Occipital lobe (tissue), 2 donors: Measurements from ENCODE around the gene CYTH4. TPM values are rescaled to one million over a fixed set of nuclear protein-coding genes. Genes with fewer than 3 reads are reported as not detected.
"Not testable (repeated sequence)": the region's sequence is repeated elsewhere in the genome, so short reads cannot be mapped to it uniquely, and the experiment has no call there.

Experiments used
- DNase-seq: peaks from one replicate; lab custom pipeline; 2025; lab: John Stamatoyannopoulos, UW
- total RNA-seq: library from RNA; depleted of rRNA; stranded (reverse); fragments of >200 nt; gene quantifications from one replicate; pipeline ENCODE4 v1.2.3, GENCODE V29; 2014

Gene CYTH4
- total RNA-seq, 1 donor from 2014 or later: 2.3 TPM

DNA sequence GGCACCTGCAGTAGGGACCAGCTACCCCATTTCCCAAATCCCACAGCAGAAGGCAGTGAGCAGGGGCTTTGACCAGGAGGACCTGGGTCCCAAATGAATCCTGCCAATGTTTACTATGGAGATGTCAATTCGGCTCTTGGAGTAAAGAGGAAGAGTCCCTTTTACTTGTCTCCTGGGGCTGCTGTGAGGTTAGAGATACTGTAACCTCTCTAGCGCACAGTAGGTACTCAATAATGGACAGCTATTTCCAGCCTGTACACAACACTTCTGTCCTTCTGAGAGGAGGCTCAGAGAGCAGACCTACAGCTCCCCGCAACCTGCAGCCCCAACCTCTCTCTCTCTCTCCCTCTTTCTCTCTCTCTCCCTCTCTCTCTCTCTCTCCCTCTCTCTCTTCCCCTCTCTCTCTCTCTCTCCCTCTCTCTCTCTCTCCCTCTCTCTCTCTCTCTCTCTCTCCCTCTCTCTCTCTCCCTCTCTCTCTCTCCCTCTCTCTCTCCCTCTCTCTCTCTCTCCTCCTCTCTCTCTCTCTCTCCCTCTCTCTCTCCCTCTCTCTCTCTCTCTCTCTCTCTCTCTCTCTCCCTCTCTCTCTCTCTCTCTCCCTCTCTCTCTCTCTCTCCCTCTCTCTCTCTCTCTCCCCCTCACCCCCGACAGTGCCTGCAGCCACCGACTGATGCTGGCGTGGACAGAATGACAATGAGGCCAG is 46.4 kb downstream of the CYTH4 start:
- DNase-seq: not testable (repeated sequence)

DNA sequence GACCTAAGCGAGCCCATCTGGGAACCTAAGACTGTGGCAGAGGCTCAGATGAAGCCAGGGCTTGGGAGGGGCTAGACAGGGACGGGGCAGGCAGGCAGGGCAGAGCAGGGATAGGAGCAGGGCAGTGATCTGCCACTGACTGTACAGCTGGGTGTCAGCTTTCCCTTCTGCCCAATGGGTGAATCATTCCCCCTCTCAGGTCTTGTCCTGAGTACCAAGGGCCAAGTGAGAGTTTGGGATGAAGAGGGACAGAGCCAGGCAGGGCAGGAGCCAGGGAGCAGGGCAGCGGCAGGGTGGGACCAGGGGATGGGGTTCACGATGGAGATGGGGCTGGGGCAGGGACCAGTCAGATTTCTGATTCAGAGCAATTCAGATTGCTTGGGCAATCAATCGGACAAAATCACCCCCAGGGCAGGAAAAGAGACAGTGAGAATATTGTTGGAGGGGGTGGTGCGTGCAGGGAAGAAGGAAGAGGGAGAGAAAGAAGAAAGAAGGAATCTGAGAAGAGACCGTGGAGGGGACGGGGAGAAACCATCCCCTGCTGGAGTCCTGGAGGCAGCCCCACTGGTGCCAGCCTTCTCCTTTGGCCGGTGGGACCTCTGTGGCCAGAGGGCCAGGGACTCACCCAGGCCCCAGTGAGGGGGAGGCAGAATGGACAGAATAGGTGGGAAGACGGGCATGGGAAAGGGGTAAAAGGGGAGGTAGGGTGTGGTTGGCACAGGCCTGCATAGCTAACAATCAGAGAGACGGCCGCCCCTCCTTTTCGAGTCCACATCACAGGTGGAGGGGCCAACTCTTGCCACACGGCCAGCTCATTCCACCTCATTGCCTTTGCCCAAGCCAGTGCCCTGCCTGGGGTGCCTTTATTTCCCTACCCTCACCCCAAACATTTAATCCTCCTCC is 47.2 kb downstream of the CYTH4 start:
- DNase-seq: no peak

- DNase-seq: peak; percentile 66
Observed at GRCh38 chr22:37330200-37331033, 48.1 kb downstream of the CYTH4 start.

DNA sequence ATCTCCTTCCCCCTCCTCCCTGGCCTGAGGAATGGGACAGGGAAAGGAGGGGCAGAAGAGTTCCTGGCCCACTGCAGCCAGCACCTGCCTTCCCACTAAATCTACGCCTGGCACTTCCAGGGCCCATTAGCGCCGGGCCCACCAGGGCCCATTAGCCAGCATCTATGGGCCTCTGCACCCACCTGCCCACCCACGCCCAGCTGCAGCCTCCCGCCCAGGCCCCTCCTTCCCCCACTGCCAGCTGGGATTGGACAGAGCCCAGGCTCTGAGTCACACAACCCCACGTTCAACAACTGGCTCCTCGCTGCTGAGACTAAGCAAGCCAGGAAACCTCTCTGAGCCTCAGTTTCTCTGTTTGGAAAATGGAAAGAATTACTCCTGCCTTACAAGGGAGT is 48.7 kb downstream of the CYTH4 start:
- DNase-seq: peak; percentile 35

GRCh38 chr22:37331856-37332536 is 49.7 kb downstream of the CYTH4 start:
- no peak for DNase-seq

- DNase-seq: no peak
Observed at GRCh38 chr22:37333724-37334460, 51.6 kb downstream of the CYTH4 start.

DNA sequence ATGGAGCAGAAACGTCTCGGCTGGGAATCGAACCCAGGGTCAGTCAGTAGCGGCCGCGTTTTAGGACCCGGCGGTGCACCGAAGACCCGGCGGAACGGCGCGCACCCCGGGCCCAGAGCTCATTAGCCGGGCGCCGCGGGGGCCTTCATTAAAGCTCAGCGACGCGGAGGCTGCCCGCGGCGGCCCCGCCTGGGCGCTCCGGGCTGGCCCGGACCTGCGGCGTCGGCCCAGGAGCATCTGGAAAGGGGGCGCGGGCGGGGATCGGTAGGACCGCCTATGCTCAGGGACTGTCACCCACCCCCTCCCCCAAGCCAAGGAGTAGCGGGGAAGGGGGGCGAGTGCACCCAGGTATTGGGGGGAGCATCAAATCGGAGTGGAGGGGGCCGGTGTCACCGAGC is 52.2 kb downstream of the CYTH4 start:
- DNase-seq: no peak

GRCh38 chr22:37334859-37335805 is 52.8 kb downstream of the CYTH4 start:
- DNase-seq: no peak

GRCh38 chr22:37335806-37336199 is 53.5 kb downstream of the CYTH4 start:
- DNase-seq: no peak

DNA sequence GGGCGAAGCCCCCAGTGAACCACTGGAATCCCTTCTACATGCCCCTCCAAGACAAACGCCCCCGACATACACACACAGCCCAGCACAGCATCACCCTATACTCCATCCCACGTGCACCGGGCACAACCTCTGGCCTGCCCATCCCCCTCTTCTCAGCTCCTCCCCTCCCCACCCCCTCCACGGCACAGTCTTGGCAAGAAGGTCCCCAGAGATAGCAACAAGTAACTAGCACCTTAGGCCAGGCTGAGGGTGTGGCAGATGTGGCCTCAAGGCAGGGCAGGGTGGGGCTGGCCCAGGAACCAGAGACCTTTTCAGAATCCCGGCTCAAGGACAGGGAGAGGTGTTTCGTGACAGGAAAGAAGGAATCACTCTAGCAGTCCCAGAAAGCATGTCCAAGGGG is 54.3 kb downstream of the CYTH4 start:
- DNase-seq: no peak

GRCh38 chr22:37337204-37337943 is 55.1 kb downstream of the CYTH4 start:
- DNase-seq: no peak

DNA sequence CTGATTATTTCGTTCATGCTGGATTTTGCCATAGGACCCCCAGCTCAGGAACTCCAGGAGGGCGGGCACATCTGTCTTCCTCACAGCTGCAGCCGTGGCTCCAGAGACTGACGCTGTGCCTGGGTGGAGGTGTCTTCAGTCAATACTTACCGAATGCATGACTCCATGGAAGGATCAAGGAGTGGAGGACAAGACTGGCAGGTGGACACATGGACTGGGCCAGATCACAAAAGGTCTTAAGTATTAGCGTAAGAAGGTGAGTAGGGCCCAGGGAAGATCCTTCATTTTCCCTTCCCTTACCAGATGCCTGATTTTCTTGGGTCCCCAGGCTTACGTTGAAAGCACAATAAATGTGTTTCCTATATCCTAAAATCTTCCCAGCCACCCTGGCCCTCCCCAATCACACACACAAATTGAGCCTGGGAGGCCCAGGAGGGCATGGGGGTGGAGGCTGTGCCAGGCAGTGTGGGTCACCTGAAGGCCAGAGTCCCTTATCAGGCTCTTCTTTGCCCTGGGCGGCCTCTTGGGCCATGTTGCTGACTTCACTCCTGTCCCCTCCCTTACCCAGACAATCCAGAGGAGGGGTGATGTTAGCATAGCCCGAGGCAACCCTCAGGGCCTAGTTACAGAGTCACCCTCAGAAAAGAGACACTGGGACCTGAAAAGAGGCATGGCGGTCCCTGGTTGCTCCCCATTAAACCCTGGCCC is 56.4 kb downstream of the CYTH4 start:
- no peak for DNase-seq

DNA sequence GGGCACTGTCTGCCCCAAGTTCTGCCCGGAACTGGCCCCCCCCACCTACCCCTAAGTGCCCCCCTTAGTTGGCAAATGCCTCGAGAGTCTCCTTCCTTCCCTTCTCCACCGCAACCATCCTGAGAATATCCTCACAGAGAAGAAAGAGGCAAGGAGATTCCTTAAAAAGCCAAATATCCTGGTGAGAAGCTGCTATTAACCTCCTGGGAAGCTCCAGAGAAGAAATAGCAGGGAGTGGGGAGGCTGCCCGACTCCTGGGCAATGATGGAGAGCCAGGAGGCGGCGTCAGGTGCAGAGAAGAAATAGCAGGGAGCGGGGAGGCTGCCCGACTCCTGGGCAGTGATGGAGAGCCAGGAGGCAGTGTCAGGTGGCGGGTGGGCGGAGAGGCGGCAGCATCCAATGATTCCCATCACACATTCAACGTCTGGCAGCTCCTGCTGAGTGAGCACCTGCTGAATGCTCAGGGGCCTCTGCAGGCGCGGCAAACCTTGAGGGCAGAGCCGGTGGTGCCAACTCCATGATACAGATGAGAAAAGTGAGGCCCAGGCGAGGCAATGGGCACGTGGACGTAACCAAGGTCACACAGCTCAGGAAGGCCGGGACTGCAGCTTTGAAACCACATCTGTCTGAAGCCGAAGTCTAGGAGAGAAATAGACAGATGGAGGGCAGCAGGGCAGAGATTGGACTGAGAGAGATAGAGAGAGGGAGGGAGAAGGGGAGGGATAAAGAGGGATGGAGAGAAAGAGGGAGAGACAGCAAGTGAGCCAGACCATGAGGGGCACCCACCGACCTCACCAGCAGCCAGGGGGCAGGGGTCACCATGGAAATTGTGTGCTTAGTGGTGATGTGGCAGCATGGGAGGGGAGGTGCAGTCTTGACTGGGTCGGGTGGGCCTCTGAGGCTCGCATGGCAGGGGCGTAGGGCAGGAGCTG is 58.3 kb downstream of the CYTH4 start:
- DNase-seq: peak; percentile 69

- no peak for DNase-seq
Observed at GRCh38 chr22:37342065-37342464, 59.8 kb downstream of the CYTH4 start.

DNA sequence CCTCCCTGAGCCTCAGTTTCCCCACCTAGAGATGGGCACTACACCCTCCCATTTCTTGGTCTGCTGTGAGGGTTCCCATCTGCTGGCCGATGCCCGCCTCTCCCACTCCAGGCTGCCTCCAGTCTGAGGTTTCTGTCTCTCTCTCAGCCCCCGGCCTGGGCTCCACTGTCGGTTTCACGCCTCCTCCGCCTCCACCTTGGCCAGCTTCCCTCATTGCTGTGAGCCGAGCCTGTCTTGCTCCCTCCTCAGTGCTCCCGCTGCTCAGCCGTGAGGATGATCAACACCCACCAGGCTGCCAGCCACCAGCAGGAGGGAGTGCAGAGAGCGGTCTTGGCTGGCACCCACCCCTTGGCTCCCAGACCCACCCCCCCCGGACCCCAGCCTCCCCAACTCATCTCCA is 61.0 kb downstream of the CYTH4 start:
- DNase-seq: peak; percentile 78

GRCh38 chr22:37343863-37344734 is 61.8 kb downstream of the CYTH4 start:
- DNase-seq: no peak
